ENCODE data around the gene YY1AP1.

The YY1AP1 gene

GRCh38 chr1:155657463-155657862 is 31.1 kb downstream of the YY1AP1 start:
- no peak for TF ChIP-seq MYC (IDR thresholded peaks at IDR 0.05; ENCODE audit: low read depth, low read length)
- no peak for DNase-seq (ENCODE audit: low read depth)
- H3K4me3 ChIP-seq (ENCODE audit: low read depth, low read length), result no peak overlapping the region

GRCh38 chr1:155652951-155653350 is 35.6 kb downstream of the YY1AP1 start:
- TF ChIP-seq CTCF (IDR thresholded peaks at IDR 0.05; ENCODE audit: low read depth, low read length) (no peak), MAX (IDR thresholded peaks at IDR 0.05; ENCODE audit: low read depth, low read length) (no peak), POLR2A (IDR thresholded peaks at IDR 0.05; ENCODE audit: extremely low read depth, insufficient read length) (no peak), MYC (IDR thresholded peaks at IDR 0.05; ENCODE audit: low read depth, low read length) (no peak)
- H3K4me3 ChIP-seq (ENCODE audit: low read depth, low read length), result no peak overlapping the region
- no peak for DNase-seq (ENCODE audit: low read depth)

- no peak overlapping the region for H3K4me3 ChIP-seq (ENCODE audit: low read depth, low read length)
- TF ChIP-seq MAX (IDR thresholded peaks at IDR 0.05; ENCODE audit: low read depth, low read length) (no peak), POLR2A (IDR thresholded peaks at IDR 0.05; ENCODE audit: extremely low read depth, insufficient read length) (no peak)
- DNase-seq (ENCODE audit: low read depth), result peak; percentile 23
Observed at GRCh38 chr1:155651861-155652661, 36.5 kb downstream of the YY1AP1 start.

- peak; percentile 15 for DNase-seq (ENCODE audit: low read depth)
- TF ChIP-seq CTCF (IDR thresholded peaks at IDR 0.05; ENCODE audit: low read depth, low read length), result no peak
- no peak for TF ChIP-seq MYC (IDR thresholded peaks at IDR 0.05; ENCODE audit: low read depth, low read length)
- TF ChIP-seq MAX (IDR thresholded peaks at IDR 0.05; ENCODE audit: low read depth, low read length), result no peak
- no peak for TF ChIP-seq POLR2A (IDR thresholded peaks at IDR 0.05; ENCODE audit: extremely low read depth, insufficient read length)
- no peak overlapping the region for H3K4me3 ChIP-seq (ENCODE audit: low read depth, low read length)
Observed at GRCh38 chr1:155650231-155650757, 38.3 kb downstream of the YY1AP1 start.

GRCh38 chr1:155649676-155650075 is 38.9 kb downstream of the YY1AP1 start:
- peak; percentile 52 for DNase-seq (ENCODE audit: low read depth)
- TF ChIP-seq MYC (IDR thresholded peaks at IDR 0.05; ENCODE audit: low read depth, low read length) (no peak), POLR2A (IDR thresholded peaks at IDR 0.05; ENCODE audit: extremely low read depth, insufficient read length) (no peak), MAX (IDR thresholded peaks at IDR 0.05; ENCODE audit: low read depth, low read length) (no peak), CTCF (IDR thresholded peaks at IDR 0.05; ENCODE audit: low read depth, low read length) (no peak)

GRCh38 chr1:155648207-155649147 is 40.1 kb downstream of the YY1AP1 start:
- no peak overlapping the region for H3K4me3 ChIP-seq (ENCODE audit: low read depth, low read length)
- DNase-seq (ENCODE audit: low read depth), result peak; percentile 63
- TF ChIP-seq CTCF (IDR thresholded peaks at IDR 0.05; ENCODE audit: low read depth, low read length), result peak; percentile 41
- no peak for TF ChIP-seq POLR2A (IDR thresholded peaks at IDR 0.05; ENCODE audit: extremely low read depth, insufficient read length)

More at GRCh38 chr1:155649676-155650075, 38.9 kb downstream of the YY1AP1 start:
- no peak overlapping the region for H3K4me3 ChIP-seq (ENCODE audit: low read depth, low read length)
